K562 (cell line): Measurements from ENCODE around the gene MVP. TPM values are rescaled to one million over a fixed set of nuclear protein-coding genes. Genes with fewer than 3 reads are reported as not detected.

Source experiments
- ARNT ChIP-seq, 2 experiments: fragments of 450-650 bp; IDR thresholded peaks; 2 replicates each; pipeline ENCODE4 v1.6.1; 2016; ENCODE audit warnings: mild to moderate bottlenecking in 1 of 2
- ASH1L ChIP-seq: fragments of 450-650 bp; IDR thresholded peaks from 2 replicates; pipeline ENCODE4 v1.6.1; 2018; ENCODE audit warnings: borderline replicate concordance, mild to moderate bottlenecking, low read depth; ENCODE audit not compliant: partially characterized antibody
- CBX8 ChIP-seq: fragments of 200-600 bp; sonication (generic); IDR thresholded peaks from 2 replicates; pipeline ENCODE4 v1.6.1; 2012; ENCODE audit warnings: borderline replicate concordance, mixed run types, low read depth, mild to moderate bottlenecking, moderate library complexity, mixed read lengths, low read length, control low read depth, inconsistent platforms; ENCODE audit not compliant: poor library complexity, severe bottlenecking; ENCODE audit errors: extremely low read depth
- ETV6 ChIP-seq, 3 experiments: fragments of 150-350 bp in 1 of 3; sonication (generic) in 1 of 3; formaldehyde crosslinking in 1 of 3; IDR thresholded peaks; 2 replicates each; pipeline versions ENCODE4 v1.6.1 to v1.8.0; 2014 to 2022; ENCODE audit warnings: borderline replicate concordance in 2 of 3, low read depth in 2 of 3, antibody characterized with exemption in 1 of 3, low read length in 1 of 3, mild to moderate bottlenecking in 1 of 3, missing genetic modification reagents in 1 of 3
- FOXK1 ChIP-seq: sonication (generic); formaldehyde crosslinking; IDR thresholded peaks from 2 replicates; pipeline ENCODE4 v1.8.0; 2022; ENCODE audit warnings: missing genetic modification reagents, mild to moderate bottlenecking, borderline replicate concordance
- GATAD2B ChIP-seq: fragments of 450-650 bp; IDR thresholded peaks from 2 replicates; pipeline ENCODE4 v1.6.1; 2017; ENCODE audit warnings: mild to moderate bottlenecking, borderline replicate concordance
- HDAC3 ChIP-seq: fragments of 450-650 bp; IDR thresholded peaks from 2 replicates; pipeline ENCODE4 v1.6.1; 2018; ENCODE audit warnings: borderline replicate concordance, mild to moderate bottlenecking, moderate library complexity; ENCODE audit not compliant: partially characterized antibody
- ILK ChIP-seq: fragments of 450-650 bp; IDR thresholded peaks from 2 replicates; pipeline ENCODE4 v1.6.1; 2016; ENCODE audit warnings: missing genetic modification characterization, low read depth, mild to moderate bottlenecking, missing compliant biosample characterization, moderate library complexity, borderline replicate concordance
- L3MBTL2 ChIP-seq: fragments of 450-650 bp; IDR thresholded peaks from 2 replicates; pipeline ENCODE4 v1.6.1; 2016; ENCODE audit warnings: mild to moderate bottlenecking, moderate library complexity
- MED1 ChIP-seq: sonication (generic); formaldehyde crosslinking; IDR thresholded peaks from 2 replicates; pipeline ENCODE4 v1.8.1; 2023; ENCODE audit warnings: missing genetic modification reagents, borderline replicate concordance
- POLR2AphosphoS2 ChIP-seq: IDR thresholded peaks from 2 replicates; pipeline ENCODE4 v1.6.1; 2012; ENCODE audit warnings: low read length, improper control_type of control experiment
- RBFOX2 ChIP-seq: fragments of 200-400 bp; formaldehyde crosslinking; IDR thresholded peaks from 2 replicates; pipeline ENCODE4 v1.6.1; 2017; ENCODE audit warnings: low read depth, mild to moderate bottlenecking, low read length, moderate library complexity
- SRSF1 ChIP-seq: fragments of 200-400 bp; formaldehyde crosslinking; IDR thresholded peaks from 2 replicates; pipeline ENCODE4 v1.6.1; 2017; ENCODE audit warnings: mild to moderate bottlenecking, low read depth, low read length, moderate library complexity
- TBL1XR1 ChIP-seq, 2 experiments: IDR thresholded peaks; 2 replicates each; pipeline ENCODE4 v1.6.1; 2012; ENCODE audit warnings: improper control_type of control experiment in 2 of 2, low read length in 2 of 2, mild to moderate bottlenecking in 1 of 2
- ZKSCAN1 ChIP-seq: fragments of 150-350 bp; IDR thresholded peaks from 2 replicates; pipeline ENCODE4 v1.6.1; 2016; ENCODE audit warnings: low read depth, low read length
- ZNF282 ChIP-seq: sonication (generic); formaldehyde crosslinking; IDR thresholded peaks from 2 replicates; pipeline ENCODE4 v1.8.1; 2023; ENCODE audit warnings: missing genetic modification reagents
- ZNF408 ChIP-seq: fragments of 250-450 bp; sonication (Bioruptor Pico); IDR thresholded peaks from 2 replicates; pipeline ENCODE4 v1.4.0; 2020; ENCODE audit warnings: low read depth, mild to moderate bottlenecking, moderate library complexity
- polyA plus RNA-seq, 8 experiments: library from polyadenylated mRNA; depleted of rRNA in 4 of 8; stranded (reverse) in 5 of 8; unstranded in 3 of 8; fragments of >200 nt; fragmentation: Nextera tagmentation in 2 of 8; fragmentation: Illumina TruSeq in 1 of 8; extraction: Ambion mirVana in 2 of 8; extraction: Trizol in 1 of 8; gene quantifications; 2 replicates each; pipeline versions ENCODE4 v1.2.1 to v1.2.3, GENCODE V29; 2011 to 2014; ENCODE audit warnings: inconsistent platforms in 1 of 8, missing spikeins in 1 of 8
- total RNA-seq, 7 experiments: library from RNA; depleted of rRNA in 6 of 7; stranded (reverse); fragments of >200 nt in 6 of 7; fragmentation: Illumina TruSeq in 2 of 7; extraction: Trizol in 2 of 7; gene quantifications; 2 replicates each; pipeline versions ENCODE4 v1.2.1 to v1.2.3, GENCODE V29; 2011 to 2021; ENCODE audit warnings: low replicate concordance in 1 of 7
- TF ChIP-seq, protein P1 (sequence below): fragments of 450-650 bp; IDR thresholded peaks from 2 replicates; pipeline ENCODE4 v1.6.1; 2018; ENCODE audit not compliant: partially characterized antibody
- TF ChIP-seq, protein P2 (sequence below): sonication (generic); formaldehyde crosslinking; IDR thresholded peaks from 2 replicates; pipeline ENCODE4 v1.8.1; 2023; ENCODE audit warnings: mild to moderate bottlenecking, missing genetic modification reagents

MVP gene
- total and polyA plus RNA-seq, 9 of the 15 experiments (the other 6 are each of a cell fraction or from before 2014, with no cell fraction given), result 0.39 to 1.9 (median 0.76) TPM; not detected in 2

DNA sequence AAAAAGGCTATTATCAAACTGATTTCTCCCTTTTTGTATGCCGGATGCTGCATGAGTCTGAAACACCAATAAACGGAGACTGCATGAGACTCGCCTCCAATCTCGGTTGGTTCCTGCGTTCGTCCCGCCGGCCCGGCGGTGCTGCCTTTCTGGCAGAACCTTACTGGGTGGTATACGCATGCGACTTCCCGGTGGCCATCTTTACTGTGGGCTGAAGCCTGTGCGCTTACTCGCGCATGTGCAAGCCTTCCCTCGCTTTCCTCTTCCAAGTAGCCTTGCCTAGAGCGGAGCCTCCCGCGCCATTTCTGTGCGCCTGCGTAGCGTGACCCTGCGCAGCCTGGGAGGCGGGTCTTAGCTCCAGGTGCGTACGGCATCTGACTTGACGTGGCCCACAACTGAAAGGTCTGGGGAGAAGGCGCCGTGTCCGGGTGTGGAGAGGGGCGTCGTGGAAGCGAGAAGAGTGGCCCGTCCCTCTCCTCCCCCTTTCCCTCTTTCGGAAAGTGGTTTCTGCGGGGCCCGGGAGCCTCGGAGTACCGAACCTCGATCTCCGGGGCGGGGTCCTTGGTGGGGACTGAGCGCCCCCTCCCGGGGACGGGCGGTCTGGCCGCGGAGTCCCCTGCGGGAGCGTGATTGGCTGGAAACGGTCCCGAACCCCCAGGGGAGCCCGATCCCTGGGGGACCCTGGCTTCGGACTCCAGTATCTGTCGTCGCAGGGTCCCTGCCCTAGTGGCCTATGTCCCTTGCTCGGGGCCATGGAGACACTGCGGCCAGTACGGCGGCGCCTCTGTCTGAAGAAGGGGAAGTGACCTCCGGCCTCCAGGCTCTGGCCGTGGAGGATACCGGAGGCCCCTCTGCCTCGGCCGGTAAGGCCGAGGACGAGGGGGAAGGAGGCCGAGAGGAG is 4.2 kb upstream of the MVP start, which contains the start of gene PAGR1 (continued):
- TF ChIP-seq, protein P1, sequence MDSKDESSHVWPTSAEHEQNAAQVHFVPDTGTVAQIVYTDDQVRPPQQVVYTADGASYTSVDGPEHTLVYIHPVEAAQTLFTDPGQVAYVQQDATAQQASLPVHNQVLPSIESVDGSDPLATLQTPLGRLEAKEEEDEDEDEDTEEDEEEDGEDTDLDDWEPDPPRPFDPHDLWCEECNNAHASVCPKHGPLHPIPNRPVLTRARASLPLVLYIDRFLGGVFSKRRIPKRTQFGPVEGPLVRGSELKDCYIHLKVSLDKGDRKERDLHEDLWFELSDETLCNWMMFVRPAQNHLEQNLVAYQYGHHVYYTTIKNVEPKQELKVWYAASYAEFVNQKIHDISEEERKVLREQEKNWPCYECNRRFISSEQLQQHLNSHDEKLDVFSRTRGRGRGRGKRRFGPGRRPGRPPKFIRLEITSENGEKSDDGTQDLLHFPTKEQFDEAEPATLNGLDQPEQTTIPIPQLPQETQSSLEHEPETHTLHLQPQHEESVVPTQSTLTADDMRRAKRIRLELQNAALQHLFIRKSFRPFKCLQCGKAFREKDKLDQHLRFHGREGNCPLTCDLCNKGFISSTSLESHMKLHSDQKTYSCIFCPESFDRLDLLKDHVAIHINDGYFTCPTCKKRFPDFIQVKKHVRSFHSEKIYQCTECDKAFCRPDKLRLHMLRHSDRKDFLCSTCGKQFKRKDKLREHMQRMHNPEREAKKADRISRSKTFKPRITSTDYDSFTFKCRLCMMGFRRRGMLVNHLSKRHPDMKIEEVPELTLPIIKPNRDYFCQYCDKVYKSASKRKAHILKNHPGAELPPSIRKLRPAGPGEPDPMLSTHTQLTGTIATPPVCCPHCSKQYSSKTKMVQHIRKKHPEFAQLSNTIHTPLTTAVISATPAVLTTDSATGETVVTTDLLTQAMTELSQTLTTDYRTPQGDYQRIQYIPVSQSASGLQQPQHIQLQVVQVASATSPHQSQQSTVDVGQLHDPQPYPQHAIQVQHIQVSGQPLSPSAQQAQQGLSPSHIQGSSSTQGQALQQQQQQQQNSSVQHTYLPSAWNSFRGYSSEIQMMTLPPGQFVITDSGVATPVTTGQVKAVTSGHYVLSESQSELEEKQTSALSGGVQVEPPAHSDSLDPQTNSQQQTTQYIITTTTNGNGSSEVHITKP, result peak; percentile 87
- TF ChIP-seq MED1 (CRISPR knock-in tag) (no peak), ZNF408 (CRISPR knock-in tag) (no peak), RBFOX2 (peak; percentile 91), ILK (tag) (no peak), FOXK1 (CRISPR knock-in tag) (peak; percentile 74; the same call in 1 of the 2 replicates), GATAD2B (no peak; the same call in 1 of the 2 replicates), ASH1L (no peak), HDAC3 (no peak), ZNF282 (CRISPR knock-in tag) (no peak), CBX8 (no peak), ARNT (IDR thresholded peaks at IDR 0.05) (0 out of 4 replicates have a peak, but pooled peaks of 1 of the 2 experiments have one; percentile 69), ETV6 (IDR thresholded peaks at IDR 0.05; ENCODE audit: borderline replicate concordance in 1 of 2, low read depth in 2 of 2, low read length in 1 of 2) (no peak), ETV6 (CRISPR knock-in tag; IDR thresholded peaks at IDR 0.05; ENCODE audit: borderline replicate concordance) (no peak), SRSF1 (no peak), POLR2AphosphoS2 (peak; percentile 71; the same call in 1 of the 2 replicates), TBL1XR1 (IDR thresholded peaks at IDR 0.05; ENCODE audit: low read length in 2 of 2) (peak in 1 of 2 experiments; percentile 13; a peak in 1 of 4 replicates), ZKSCAN1 (no peak), L3MBTL2 (peak; percentile 84)
- TF ChIP-seq, protein P2, sequence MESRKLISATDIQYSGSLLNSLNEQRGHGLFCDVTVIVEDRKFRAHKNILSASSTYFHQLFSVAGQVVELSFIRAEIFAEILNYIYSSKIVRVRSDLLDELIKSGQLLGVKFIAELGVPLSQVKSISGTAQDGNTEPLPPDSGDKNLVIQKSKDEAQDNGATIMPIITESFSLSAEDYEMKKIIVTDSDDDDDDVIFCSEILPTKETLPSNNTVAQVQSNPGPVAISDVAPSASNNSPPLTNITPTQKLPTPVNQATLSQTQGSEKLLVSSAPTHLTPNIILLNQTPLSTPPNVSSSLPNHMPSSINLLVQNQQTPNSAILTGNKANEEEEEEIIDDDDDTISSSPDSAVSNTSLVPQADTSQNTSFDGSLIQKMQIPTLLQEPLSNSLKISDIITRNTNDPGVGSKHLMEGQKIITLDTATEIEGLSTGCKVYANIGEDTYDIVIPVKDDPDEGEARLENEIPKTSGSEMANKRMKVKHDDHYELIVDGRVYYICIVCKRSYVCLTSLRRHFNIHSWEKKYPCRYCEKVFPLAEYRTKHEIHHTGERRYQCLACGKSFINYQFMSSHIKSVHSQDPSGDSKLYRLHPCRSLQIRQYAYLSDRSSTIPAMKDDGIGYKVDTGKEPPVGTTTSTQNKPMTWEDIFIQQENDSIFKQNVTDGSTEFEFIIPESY (CRISPR knock-in tag), result peak; percentile 69; the same call in 1 of the 2 replicates
